Sciatic nerve (tissue), 2 donors: Measurements from ENCODE around the gene WASL. TPM values are rescaled to one million over a fixed set of nuclear protein-coding genes. Genes with fewer than 3 reads are reported as not detected.

Source experiments
- ATAC-seq: fragments of 200-7000 bp; cut with Tn5 transposase; one replicate; pipeline ENCODE4 v1.9.1; 2020; ENCODE audit warnings: mild to moderate bottlenecking, moderate library complexity
- DNase-seq: peaks from one replicate; pipeline ENCODE4 v3.0.0-alpha.2; 2020; ENCODE audit warnings: low spot score
- intact Hi-C: fragments of 100-400 bp; cut with DNase I; formaldehyde crosslinking; loops from one replicate; pipeline ENCODE4 v1.14.2; 2022
- total RNA-seq: library from RNA; stranded (reverse); fragmentation: NEBNext Ultra II Directional; extraction: Animal tissue kit (Norgen Biotek cat#: 25700); gene quantifications from one replicate; pipeline ENCODE4 v1.2.1, GENCODE V29; 2021
- donor health status: DM: no; HTN: no; CAD: no.
- donor health status: DM: no; HTN: no; CAD: no.

The WASL gene
- total RNA-seq, 1 donor from 2014 or later = 51.3 TPM

DNA sequence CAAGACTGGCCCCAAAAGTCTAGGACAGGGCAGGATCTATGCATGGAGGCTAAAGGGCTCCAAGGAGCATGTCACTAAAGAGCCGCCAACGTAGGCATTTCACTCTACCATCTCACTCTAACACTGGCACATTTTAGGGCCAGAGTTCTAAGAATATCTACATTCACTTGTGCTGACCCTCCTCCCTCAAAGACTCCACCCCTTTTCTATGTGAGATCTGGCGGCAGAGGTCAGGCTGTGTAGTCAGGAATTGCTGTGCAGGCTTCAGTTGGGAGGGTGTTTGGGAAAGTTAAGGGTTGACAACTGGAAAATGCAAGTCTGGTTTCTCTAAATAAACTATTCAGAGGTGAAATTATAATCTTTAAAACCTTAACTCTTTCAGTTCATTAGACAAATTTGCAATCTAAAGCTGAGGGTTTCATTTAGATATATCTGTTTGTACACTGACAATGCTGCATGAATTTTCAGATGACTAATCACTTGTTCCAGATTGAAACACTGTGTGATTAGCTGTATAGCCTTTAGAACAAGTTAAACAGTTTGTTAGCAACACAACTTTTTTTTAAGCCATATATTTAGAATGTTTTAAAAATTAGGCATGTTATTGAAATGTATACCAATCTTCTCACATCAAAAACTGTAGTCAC is 74.9 kb downstream of the WASL start:
- DNase-seq (no peak), ATAC-seq (no peak)
- intact Hi-C loops = loop anchor here (10.0 kb wide), 1 partner anchor 189 kb away; no protein-coding TSS in a partner anchor

DNA sequence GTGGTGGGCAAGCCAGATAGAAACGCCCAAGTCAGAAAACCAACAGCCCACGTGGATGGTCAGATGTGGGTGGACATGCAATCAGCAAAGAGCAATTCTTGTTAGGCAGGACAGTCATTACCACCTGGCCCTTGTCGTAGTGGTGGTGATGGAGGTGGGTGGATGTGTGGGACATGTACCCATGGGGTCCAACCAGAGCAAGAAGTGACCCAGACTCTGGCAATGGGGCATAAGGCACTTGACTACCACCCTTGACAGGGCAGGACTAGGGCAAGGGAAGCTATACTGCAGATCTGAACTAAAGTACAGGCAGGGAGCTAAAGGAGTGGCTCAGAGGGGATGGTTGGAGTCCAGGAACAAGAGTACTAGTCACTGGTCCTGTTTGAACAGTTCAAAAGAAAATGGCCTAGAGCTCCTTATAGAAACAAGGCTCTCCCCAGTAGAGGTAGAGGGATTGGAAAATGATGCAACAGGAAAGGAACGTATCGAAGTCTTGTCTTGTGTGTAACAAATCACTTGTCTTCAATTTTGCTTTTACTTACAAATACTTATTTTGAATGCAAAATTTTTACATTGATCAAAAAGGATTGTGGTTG is 75.6 kb downstream of the WASL start:
- intact Hi-C loops = loop anchor here (10.0 kb wide), 1 partner anchor 188 kb away; no protein-coding TSS in a partner anchor
- DNase-seq = no peak
- no peak for ATAC-seq

- ATAC-seq = no peak
- no peak for DNase-seq
- intact Hi-C loops = no loop called here
Observed at GRCh38 chr7:123669485-123669884, 79.3 kb downstream of the WASL start.

DNA sequence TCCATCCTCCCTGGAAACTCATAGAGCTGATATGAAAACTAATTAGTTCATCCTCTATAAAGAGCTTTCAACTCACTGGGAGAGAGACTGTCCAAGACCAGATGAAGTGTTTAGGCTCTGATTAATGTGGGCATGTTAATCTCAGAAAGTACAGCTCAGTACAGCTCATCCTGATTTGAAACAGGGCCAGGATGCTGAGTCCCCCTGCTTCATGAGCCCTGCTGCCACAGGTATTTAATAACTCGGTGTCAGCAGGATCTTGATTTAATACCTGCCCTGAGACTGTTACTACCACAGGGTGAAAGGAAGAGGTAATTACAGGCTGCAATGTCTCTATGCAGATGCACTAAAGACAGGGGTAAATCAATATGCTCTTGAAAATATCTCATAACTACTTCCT is 82.3 kb downstream of the WASL start:
- intact Hi-C loops = no loop called here
- DNase-seq (no peak), ATAC-seq (no peak)

DNA sequence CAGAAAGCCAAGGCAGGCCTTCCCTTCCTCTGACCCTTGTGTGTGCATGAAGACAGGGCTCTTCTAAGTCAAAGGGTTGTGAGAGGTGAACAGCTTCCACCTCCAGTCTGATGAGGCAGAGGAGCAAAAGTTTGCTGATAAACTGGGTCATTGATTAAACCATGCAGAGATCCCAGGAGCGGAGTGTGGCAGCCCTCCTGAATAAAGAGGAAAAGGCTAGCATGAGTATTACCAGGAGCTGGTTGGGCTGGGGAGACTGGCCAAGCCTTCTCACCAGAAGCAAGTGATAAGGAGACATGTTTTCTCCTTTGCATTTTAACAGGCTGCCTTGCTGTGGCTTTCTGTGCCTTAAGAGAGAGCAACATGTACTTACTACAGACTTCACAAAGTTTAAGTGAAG is 82.9 kb downstream of the WASL start:
- intact Hi-C loops = no loop called here
- ATAC-seq (no peak), DNase-seq (no peak)

- DNase-seq = no peak
- no peak for ATAC-seq
- intact Hi-C loops = no loop called here
Observed at GRCh38 chr7:123665157-123665556, 83.6 kb downstream of the WASL start.

DNA sequence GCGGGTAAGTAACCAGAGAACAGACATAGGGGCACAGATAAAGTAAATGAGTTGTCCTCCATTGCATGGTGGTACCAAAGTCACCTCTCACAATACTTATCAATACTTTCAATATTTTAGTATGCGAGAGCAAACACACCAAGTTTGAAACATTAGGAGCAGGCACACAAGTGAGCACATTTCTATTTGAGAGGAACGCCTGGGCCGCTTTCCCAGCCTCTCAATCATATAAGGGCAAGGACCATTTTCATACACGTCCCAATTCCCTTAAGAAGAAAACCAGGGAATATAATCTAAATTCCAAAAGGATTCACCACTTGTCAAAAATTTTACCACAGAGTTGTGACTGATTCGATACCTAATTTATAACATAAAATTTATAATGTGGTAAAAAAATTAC is 85.6 kb downstream of the WASL start:
- intact Hi-C loops = no loop called here
- no peak for ATAC-seq

GRCh38 chr7:123662755-123663154 is 86.0 kb downstream of the WASL start:
- ATAC-seq (no peak), DNase-seq (no peak)
- intact Hi-C loops = no loop called here

More for the DNA sequence above, 85.6 kb downstream of the WASL start:
- no peak for DNase-seq

- ATAC-seq = no peak
- DNase-seq = no peak
- intact Hi-C loops = no loop called here
Observed at GRCh38 chr7:123662293-123662692, 86.5 kb downstream of the WASL start.

GRCh38 chr7:123661765-123662164 is 87.0 kb downstream of the WASL start:
- DNase-seq = no peak
- intact Hi-C loops = no loop called here
- no peak for ATAC-seq

DNA sequence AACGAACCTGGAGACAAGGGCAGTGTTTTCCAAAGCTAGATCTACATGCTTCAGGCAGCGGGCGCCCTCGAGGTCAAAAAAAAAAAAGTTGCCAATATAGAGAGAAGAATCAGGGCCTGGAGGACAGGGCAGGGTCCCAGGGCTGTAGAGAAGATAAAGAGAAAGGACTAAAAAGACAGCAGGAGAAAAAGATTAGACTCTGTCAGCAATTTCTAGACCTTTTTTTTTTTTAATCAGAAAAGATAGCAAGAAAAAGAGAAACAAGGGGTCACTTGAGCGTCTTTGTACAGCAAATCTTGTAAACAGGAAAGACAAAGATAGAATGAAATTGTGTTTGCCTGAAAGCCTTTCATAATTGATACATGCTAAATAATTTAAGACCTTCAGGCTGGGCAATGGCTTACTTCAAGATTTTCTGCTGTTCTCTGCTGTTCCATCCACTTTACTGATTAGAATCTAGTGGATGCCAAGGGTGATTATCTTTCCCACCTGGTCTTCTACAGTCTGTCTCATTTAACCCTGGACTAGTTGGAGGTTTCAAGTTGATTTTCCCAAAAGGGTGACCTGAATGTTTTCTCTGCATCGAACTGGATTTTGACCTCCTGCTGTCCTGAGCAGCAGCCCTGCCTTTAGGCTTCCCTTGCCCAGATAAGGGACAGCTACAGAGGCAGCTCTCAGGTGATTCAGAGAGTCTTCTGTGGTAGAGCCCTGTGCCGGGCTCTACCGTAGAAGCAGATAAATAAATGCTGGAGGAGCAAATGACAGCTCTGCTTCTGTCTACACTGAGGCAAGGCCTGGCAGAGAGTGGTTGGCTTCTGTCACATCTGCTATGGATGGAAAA is 88.1 kb downstream of the WASL start:
- ATAC-seq = no peak
- intact Hi-C loops = no loop called here
- no peak for DNase-seq

DNA sequence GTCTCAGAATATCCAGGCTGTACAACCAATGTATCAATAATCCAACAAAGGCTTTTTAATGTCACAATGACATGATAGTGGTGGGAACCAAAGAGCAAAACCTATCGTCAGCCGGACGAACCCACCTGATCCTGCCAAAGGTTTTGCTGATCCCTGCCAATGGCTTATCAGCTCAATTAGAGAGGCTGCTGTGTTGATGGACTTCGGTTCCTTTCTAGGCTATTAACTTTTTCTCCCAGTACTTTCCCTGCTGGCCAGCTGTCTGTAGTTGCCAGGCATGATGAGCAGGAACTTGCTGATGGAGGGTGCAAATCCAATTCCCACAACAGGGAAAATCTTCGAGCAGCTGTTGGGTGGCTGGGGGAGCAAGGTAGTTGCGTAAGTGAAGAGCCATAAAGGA is 90.8 kb downstream of the WASL start:
- intact Hi-C loops = no loop called here
- DNase-seq (no peak), ATAC-seq (no peak)

DNA sequence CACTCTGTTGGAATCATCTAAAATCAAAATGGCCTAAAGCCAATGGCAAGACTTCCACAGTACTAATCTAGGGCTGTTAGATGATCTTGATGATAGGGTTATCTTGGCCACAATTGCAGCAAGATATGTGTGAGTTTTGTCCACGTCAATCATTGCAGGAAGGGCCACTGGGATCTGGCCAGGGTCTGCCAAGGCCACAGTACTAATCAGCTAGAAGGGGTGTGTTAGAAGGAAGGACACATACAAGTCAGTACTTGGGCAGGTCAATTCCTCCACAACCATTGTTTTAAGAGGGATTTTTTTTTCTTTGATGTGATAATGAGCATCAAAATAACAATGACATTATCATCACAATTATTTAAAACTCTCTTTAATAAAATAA is 91.5 kb downstream of the WASL start:
- intact Hi-C loops = no loop called here
- ATAC-seq (no peak), DNase-seq (no peak)

GRCh38 chr7:123656544-123657303 is 92.1 kb downstream of the WASL start:
- DNase-seq (no peak), ATAC-seq (no peak)
- intact Hi-C loops = no loop called here

DNA sequence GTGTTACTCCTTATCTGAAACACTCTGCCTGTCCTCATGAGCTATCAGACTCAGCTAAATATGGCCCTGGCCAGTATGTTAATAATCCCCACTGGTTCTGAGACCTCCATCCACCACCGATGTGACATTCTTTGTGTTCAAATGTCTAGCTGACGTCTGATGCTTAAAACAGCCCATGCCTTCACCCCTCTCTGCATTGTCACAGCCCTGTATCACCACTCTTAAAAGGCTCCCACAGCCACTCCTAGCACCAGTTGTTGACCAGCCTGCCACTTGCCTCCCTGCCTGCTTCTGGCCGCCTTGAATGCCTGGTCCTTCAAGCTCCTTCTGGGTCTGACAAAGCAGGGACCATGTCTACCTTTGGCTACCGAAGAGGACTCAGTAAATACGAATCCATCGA is 93.2 kb downstream of the WASL start, which contains the start of gene LMOD2:
Gene LMOD2, plus strand, starts transcription at position 253 of the 400 bp plus-strand sequence. Its CDS starts 98 bp downstream, at position 351.
- intact Hi-C loops = no loop called here
- DNase-seq = no peak
- ATAC-seq = peak; percentile 39

GRCh38 chr7:123653162-123653561 is 95.6 kb downstream of the WASL start:
- intact Hi-C loops = no loop called here
- no peak for DNase-seq
- ATAC-seq = no peak

GRCh38 chr7:123652406-123652805 is 96.4 kb downstream of the WASL start:
- intact Hi-C loops = no loop called here
- DNase-seq (no peak), ATAC-seq (no peak)

GRCh38 chr7:123650595-123650994 is 98.2 kb downstream of the WASL start:
- ATAC-seq (no peak), DNase-seq (no peak)
- intact Hi-C loops = no loop called here

- no peak for DNase-seq
- intact Hi-C loops = no loop called here
- ATAC-seq = no peak
Observed at GRCh38 chr7:123649964-123650363, 98.8 kb downstream of the WASL start.
